ENCODE results near the gene GATD1. TPM values are rescaled to one million over a fixed set of nuclear protein-coding genes. Genes with fewer than 3 reads are reported as not detected.

The GATD1 gene
- total RNA-seq, 1 experiment from 2014 or later: 81.3 TPM

- Histone ChIP-seq H3K9me3 (ENCODE audit: low read depth, low read length, poor library complexity, severe bottlenecking) (no peaks in the 10 kb centered on the region), H3K27me3 (replicated peaks; ENCODE audit: insufficient read depth, low read depth, low read length, poor library complexity) (no peaks in the 10 kb centered on the region), H3K4me1 (ENCODE audit: insufficient read depth, low read length, poor library complexity, severe bottlenecking) (peaks cover 18% of the 10 kb centered on the region), H3K4me3 (ENCODE audit: low read depth, low read length, poor library complexity, severe bottlenecking) (no peak overlapping the region), H3K36me3 (ENCODE audit: insufficient read depth, low read length, poor library complexity, severe bottlenecking) (peaks cover 4% of the 10 kb centered on the region), H3K27ac (ENCODE audit: low read depth, low read length, poor library complexity, severe bottlenecking) (no peak overlapping the region)
- no peak for DNase-seq (ENCODE audit: low spot score)
- TF ChIP-seq CTCF (conservative IDR thresholded peaks at IDR 0.05; ENCODE audit: low read depth, low read length): no peak
- no peak for TF ChIP-seq EZH2 (IDR thresholded peaks at IDR 0.05; ENCODE audit: borderline replicate concordance, low read depth, low read length, poor library complexity, severe bottlenecking)
- no TSS peak for BruUV-seq (replicated peaks)
- POLR2A ChIA-PET (ENCODE audit: low non-redundant PET): no interaction called here
- intact Hi-C loops (cut with micrococcal nuclease; ENCODE audit: unreplicated experiment): no loop called here
- CTCF ChIA-PET: no interaction called here
Measured at GRCh38 chr11:825366-826226, 48.3 kb upstream of the GATD1 start.

- BruUV-seq (replicated peaks): no TSS peak
- Histone ChIP-seq H3K4me1 (ENCODE audit: insufficient read depth, low read length, poor library complexity, severe bottlenecking) (peaks cover 16% of the 10 kb centered on the region), H3K4me3 (ENCODE audit: low read depth, low read length, poor library complexity, severe bottlenecking) (no peak overlapping the region), H3K27me3 (replicated peaks; ENCODE audit: insufficient read depth, low read depth, low read length, poor library complexity) (no peaks in the 10 kb centered on the region), H3K27ac (ENCODE audit: low read depth, low read length, poor library complexity, severe bottlenecking) (no peak overlapping the region), H3K9me3 (ENCODE audit: low read depth, low read length, poor library complexity, severe bottlenecking) (no peaks in the 10 kb centered on the region), H3K36me3 (ENCODE audit: insufficient read depth, low read length, poor library complexity, severe bottlenecking) (peaks cover 4% of the 10 kb centered on the region)
- intact Hi-C loops (cut with micrococcal nuclease; ENCODE audit: unreplicated experiment): no loop called here
- DNase-seq (ENCODE audit: low spot score): no peak
- ChIA-PET CTCF (no interaction called here), POLR2A (ENCODE audit: low non-redundant PET) (no interaction called here)
- TF ChIP-seq CTCF (conservative IDR thresholded peaks at IDR 0.05; ENCODE audit: low read depth, low read length) (no peak), EZH2 (IDR thresholded peaks at IDR 0.05; ENCODE audit: borderline replicate concordance, low read depth, low read length, poor library complexity, severe bottlenecking) (no peak)
Measured at GRCh38 chr11:824942-825341, 47.7 kb upstream of the GATD1 start.

GRCh38 chr11:824292-824880 is 47.1 kb upstream of the GATD1 start:
- Histone ChIP-seq H3K4me1 (ENCODE audit: insufficient read depth, low read length, poor library complexity, severe bottlenecking) (peaks cover 10% of the 10 kb centered on the region), H3K9me3 (ENCODE audit: low read depth, low read length, poor library complexity, severe bottlenecking) (no peaks in the 10 kb centered on the region), H3K27me3 (replicated peaks; ENCODE audit: insufficient read depth, low read depth, low read length, poor library complexity) (no peaks in the 10 kb centered on the region), H3K36me3 (ENCODE audit: insufficient read depth, low read length, poor library complexity, severe bottlenecking) (peaks cover 4% of the 10 kb centered on the region), H3K27ac (ENCODE audit: low read depth, low read length, poor library complexity, severe bottlenecking) (no peak overlapping the region), H3K4me3 (ENCODE audit: low read depth, low read length, poor library complexity, severe bottlenecking) (no peak overlapping the region)
- ChIA-PET POLR2A (ENCODE audit: low non-redundant PET) (no interaction called here), CTCF (no interaction called here)
- intact Hi-C loops (cut with micrococcal nuclease; ENCODE audit: unreplicated experiment): no loop called here
- no TSS peak for BruUV-seq (replicated peaks)
- TF ChIP-seq EZH2 (IDR thresholded peaks at IDR 0.05; ENCODE audit: borderline replicate concordance, low read depth, low read length, poor library complexity, severe bottlenecking) (no peak), CTCF (conservative IDR thresholded peaks at IDR 0.05; ENCODE audit: low read depth, low read length) (no peak)
- no peak for DNase-seq (ENCODE audit: low spot score)
